Heart left ventricle (tissue), 16 donors: ENCODE results near the gene MYD88. TPM values are rescaled to one million over a fixed set of nuclear protein-coding genes. Genes with fewer than 3 reads are reported as not detected.

Experiments used
- ATAC-seq, 4 donors: fragments of 200-7000 bp; cut with Tn5 transposase; one replicate each; pipeline ENCODE4 v1.9.1; 2020 to 2022; ENCODE audit warnings: moderate library complexity in 4 of 4, mild to moderate bottlenecking in 3 of 4, moderate number of reproducible peaks in 1 of 4
- DNase-seq, 5 donors: peaks; one replicate each; pipeline ENCODE4 v3.0.0-alpha.2; 2020
- H3K27ac ChIP-seq, 12 donors: fragments of 200-600 bp; sonication (generic) in 4 of 12; one replicate each; pipeline versions ENCODE4 v1.5.0 to v1.8.0; 2016 to 2022; ENCODE audit warnings: mild to moderate bottlenecking in 2 of 12
- H3K27me3 ChIP-seq, 9 donors: fragments of 200-600 bp; sonication (generic) in 2 of 9; one replicate each; pipeline versions ENCODE4 v1.5.1 to v1.8.0; 2016 to 2022; ENCODE audit warnings: mild to moderate bottlenecking in 3 of 9
- H3K36me3 ChIP-seq, 9 donors: fragments of 200-600 bp; sonication (generic) in 2 of 9; one replicate each; pipeline versions ENCODE4 v1.5.0 to v1.8.0; 2018 to 2022; ENCODE audit warnings: mild to moderate bottlenecking in 2 of 9
- H3K4me1 ChIP-seq, 12 donors: fragments of 200-600 bp; sonication (generic) in 4 of 12; one replicate each; pipeline versions ENCODE4 v1.5.0 to v1.8.0; 2016 to 2022; ENCODE audit warnings: mild to moderate bottlenecking in 3 of 12
- H3K4me3 ChIP-seq, 12 donors: fragments of 200-600 bp; sonication (generic) in 4 of 12; one replicate each; pipeline versions ENCODE4 v1.5.0 to v1.8.0; 2017 to 2022; ENCODE audit warnings: mild to moderate bottlenecking in 9 of 12, moderate library complexity in 4 of 12
- H3K9me3 ChIP-seq, 12 donors: fragments of 200-600 bp; sonication (generic) in 4 of 12; one replicate each; pipeline versions ENCODE4 v1.5.0 to v1.8.0; 2016 to 2022; ENCODE audit warnings: mild to moderate bottlenecking in 1 of 12
- POLR2A ChIP-seq, 2 donors: fragments of 450-650 bp; IDR thresholded peaks; one replicate each; pipeline ENCODE4 v1.6.1; 2017; ENCODE audit warnings: antibody characterized with exemption in 2 of 2, mild to moderate bottlenecking in 2 of 2, moderate library complexity in 2 of 2
- WGBS, 4 donors: extraction: QIAGEN DNeasy Blood & Tissue Kit in 2 of 4; methylation state at CpG; one replicate each; pipeline versions ENCODE4 v1.1.5 to v1.1.7; 2013 to 2018; 5-methylcytosine and 5-hydroxymethylcytosine counted together
- intact Hi-C, 10 donors: fragments of 100-400 bp; cut with DNase I; formaldehyde crosslinking; loops; one replicate each; pipeline versions ENCODE4 v1.11.1 to v1.14.2; 2022
- polyA plus RNA-seq, 2 donors: library from polyadenylated mRNA; stranded (reverse); fragments of 200-250 nt; gene quantifications; one replicate each; pipeline ENCODE4 v1.2.3, GENCODE V29; 2013
- total RNA-seq, 9 donors: library from RNA; depleted of rRNA in 2 of 9; stranded (reverse); fragments of >200 nt in 2 of 9; fragmentation: NEBNext Ultra II Directional in 3 of 9; extraction: Animal tissue kit (Norgen Biotek cat#: 25700) in 3 of 9; gene quantifications; one replicate each; pipeline versions ENCODE4 v1.1.0 to v1.2.4, GENCODE V29; 2016 to 2023
- TF ChIP-seq, protein P1 (sequence below), 12 donors: fragments of 200-600 bp; sonication (generic) in 4 of 12; IDR thresholded peaks; one replicate each; pipeline versions ENCODE4 v1.5.0 to v1.8.0; 2018 to 2022; ENCODE audit warnings: antibody characterized with exemption in 12 of 12, mild to moderate bottlenecking in 5 of 12
- donor health status: ischemic (EF 13 %, LVEDD 7.1; RV severe dilation, severe dysfunction).
- donor health status: healthy with polysubstance abuse.
- donor health status: DM: no; HTN: yes; CAD: no.
- donor health status: DM: no; HTN: no; CAD: no.
- donor health status: ischemic (EF 25% LVEDD 6.9; RV normal size, moderate dysfunction).
- donor health status: ischemic (EF 25% LVEDD 5.7; RV mildly dilated, moderate dysfunction).
- donor health status: healthy.
- donor health status: DM: yes; HTN: yes; CAD: no.
- donor health status: ischemic (EF 35%, LVEDD 5.7; RV mildly dilated, moderate dysfunction).
- donor health status: nonischemic (EF 11% LVEDD 7.7; RV severe dilation, severe dysfunction).
- donor health status: DM: yes; HTN: yes; CAD: no.
- donor health status: PGD.
- donor health status: ischemic (EF 29% LVEDD 5.4; RV normal size, mild dysfunction).
- donor health status: nonischemic (EF 23%, LVEDD 6.1; RV moderate dilation, normal function).

The MYD88 gene
- total and polyA plus RNA-seq, 11 donors, result 3.7 to 47.2 (median 8.2) TPM

DNA sequence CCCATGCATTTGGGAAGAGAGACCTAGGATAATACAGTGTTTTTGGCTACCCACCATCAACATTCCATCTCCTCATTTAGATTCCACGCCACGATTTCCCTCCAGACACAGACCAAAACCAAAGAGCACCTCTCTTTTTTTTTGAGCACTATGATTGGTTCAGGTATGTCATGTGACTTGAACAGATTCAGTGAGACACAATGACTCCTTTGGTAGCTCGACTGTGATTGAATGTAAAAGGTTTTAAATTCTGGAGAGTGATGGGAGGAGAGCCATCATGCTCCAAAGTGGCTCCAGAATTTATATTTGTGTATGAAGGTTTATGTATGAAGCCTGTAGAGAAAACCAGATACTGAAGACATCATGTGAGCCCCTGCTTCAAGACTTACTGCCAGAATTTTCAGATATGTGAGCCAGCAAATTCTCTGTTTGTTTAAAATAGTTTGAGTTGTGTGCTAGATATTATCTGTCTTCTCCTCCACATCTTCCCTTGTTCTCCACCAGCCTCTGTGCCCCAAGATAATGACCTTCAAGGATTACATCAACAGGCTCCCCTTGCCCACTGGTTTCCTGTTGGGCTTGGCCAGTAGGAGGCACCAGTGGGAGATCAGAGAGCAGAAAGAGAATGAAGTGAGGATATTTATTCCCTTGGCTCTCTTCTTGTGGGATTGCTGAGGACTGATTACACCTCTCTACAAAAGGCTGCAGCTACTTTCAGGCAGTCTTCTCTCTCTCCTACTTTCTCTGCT is 12.5 kb downstream of the MYD88 start:
- H3K27ac ChIP-seq, result peak overlapping the region in 1 of 12 donors; percentile 73
- ATAC-seq, result no peak

DNA sequence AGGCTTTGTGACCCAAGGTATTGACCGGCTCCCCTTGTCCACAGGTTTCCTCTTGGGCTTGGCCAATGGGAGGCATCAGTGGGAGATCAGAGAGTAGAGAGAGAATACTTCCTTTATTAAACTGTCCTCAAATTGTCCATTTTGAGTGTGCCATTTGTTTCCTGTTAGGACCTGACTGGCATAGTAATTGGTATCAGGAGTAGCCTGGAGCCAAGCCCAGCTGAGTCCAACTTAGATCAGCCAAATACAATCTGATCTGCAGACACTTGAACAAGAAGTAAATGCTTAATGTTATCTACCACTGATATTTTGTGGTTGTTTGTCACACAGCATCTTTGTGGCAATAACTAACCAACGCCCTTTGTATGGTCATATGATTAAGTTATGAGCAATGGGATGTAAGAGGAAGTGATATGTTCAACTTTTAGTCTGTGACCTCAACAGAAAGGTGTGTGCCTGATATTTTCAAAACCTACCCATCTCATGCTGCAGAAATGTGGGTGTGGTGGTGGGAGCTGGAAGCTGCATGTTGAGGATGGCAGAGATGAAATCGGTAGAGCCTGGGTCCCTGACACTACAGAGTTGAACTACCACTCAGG is 13.3 kb downstream of the MYD88 start:
- ATAC-seq, result no peak
- intact Hi-C loops, result no loop called here
- WGBS, 4 donors, result 79 to 94% (median 92%) methylated on average over 3 of the region's 3 CpGs

More for the DNA sequence above, 12.5 kb downstream of the MYD88 start:
- Histone ChIP-seq H3K9me3 (peaks cover 0 to 18% (median 5%) of the 10 kb centered on the region in 12 donors), H3K36me3 (no peaks in the 10 kb centered on the region), H3K4me1 (peaks cover 0 to 68% (median 0%) of the 10 kb centered on the region in 12 donors), H3K27me3 (no peaks in the 10 kb centered on the region), H3K4me3 (no peak overlapping the region)
- no peak for TF ChIP-seq POLR2A (IDR thresholded peaks at IDR 0.05)
- TF ChIP-seq, protein P1, sequence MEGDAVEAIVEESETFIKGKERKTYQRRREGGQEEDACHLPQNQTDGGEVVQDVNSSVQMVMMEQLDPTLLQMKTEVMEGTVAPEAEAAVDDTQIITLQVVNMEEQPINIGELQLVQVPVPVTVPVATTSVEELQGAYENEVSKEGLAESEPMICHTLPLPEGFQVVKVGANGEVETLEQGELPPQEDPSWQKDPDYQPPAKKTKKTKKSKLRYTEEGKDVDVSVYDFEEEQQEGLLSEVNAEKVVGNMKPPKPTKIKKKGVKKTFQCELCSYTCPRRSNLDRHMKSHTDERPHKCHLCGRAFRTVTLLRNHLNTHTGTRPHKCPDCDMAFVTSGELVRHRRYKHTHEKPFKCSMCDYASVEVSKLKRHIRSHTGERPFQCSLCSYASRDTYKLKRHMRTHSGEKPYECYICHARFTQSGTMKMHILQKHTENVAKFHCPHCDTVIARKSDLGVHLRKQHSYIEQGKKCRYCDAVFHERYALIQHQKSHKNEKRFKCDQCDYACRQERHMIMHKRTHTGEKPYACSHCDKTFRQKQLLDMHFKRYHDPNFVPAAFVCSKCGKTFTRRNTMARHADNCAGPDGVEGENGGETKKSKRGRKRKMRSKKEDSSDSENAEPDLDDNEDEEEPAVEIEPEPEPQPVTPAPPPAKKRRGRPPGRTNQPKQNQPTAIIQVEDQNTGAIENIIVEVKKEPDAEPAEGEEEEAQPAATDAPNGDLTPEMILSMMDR (IDR thresholded peaks at IDR 0.05), result no peak
- DNase-seq, result no peak
- intact Hi-C loops, result no loop called here
- 72 to 83% (median 80%) methylated on average over 3 of the region's 3 CpGs for WGBS, 4 donors

DNA sequence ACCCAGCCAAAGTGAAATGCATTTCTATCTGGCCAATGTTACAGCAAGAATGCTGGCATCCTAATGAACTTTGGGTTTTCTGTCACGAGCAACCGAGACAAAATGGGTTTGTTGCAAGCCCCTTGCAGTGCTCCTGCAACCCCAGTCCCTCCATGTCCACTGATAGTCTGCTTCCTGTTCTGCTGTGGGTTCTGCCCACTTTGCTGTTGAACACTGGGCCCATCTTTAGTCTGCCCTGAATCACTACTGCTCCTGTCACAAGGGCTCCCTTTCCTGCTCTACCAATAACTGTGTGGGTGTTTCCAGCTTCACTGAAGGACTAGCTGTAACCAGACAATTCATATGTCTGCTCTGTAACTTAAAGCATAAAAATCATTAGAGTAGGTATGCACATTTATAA is 14.1 kb downstream of the MYD88 start:
- Histone ChIP-seq H3K27me3 (no peaks in the 10 kb centered on the region), H3K27ac (peak overlapping the region in 1 of 12 donors; percentile 3), H3K36me3 (no peaks in the 10 kb centered on the region), H3K4me1 (peaks cover 0 to 67% (median 0%) of the 10 kb centered on the region in 12 donors), H3K9me3 (peaks cover 0 to 2% (median 0%) of the 10 kb centered on the region in 12 donors), H3K4me3 (no peak overlapping the region)
- DNase-seq (no peak), ATAC-seq (no peak)
- TF ChIP-seq POLR2A (IDR thresholded peaks at IDR 0.05), result no peak
- TF ChIP-seq, protein P1 (IDR thresholded peaks at IDR 0.05), result no peak
- 89 to 100% (median 93%) methylated on average over 2 of the region's 2 CpGs for WGBS, 4 donors
- intact Hi-C loops, result no loop called here

More for the DNA sequence above, 13.3 kb downstream of the MYD88 start:
- no peak for DNase-seq
- Histone ChIP-seq H3K9me3 (peaks cover 0 to 10% (median 2%) of the 10 kb centered on the region in 12 donors), H3K36me3 (no peaks in the 10 kb centered on the region), H3K4me1 (peaks cover 0 to 68% (median 0%) of the 10 kb centered on the region in 12 donors), H3K27me3 (no peaks in the 10 kb centered on the region), H3K4me3 (no peak overlapping the region), H3K27ac (peak overlapping the region in 1 of 12 donors; percentile 73)
- no peak for TF ChIP-seq POLR2A (IDR thresholded peaks at IDR 0.05)

DNA sequence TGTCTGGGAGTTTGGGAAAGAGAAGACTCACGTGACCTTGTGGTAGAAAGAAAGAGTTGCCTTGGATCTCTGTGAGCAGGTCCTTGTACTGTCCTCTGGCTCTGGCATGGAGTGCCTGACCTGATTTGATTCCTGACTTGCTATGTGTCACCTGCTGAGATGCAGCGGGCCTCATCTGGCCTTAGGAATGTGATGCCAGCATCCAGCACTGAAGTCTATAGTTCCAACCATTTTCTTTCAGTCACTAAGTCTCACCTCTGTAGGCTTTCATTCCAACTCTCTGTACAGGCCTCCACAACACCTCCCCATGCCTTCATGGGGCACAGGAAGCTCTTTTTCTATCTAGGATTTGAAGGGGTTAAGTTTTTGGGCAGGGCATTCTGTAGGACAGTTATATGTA is 14.8 kb downstream of the MYD88 start:
- H3K4me1 ChIP-seq, result peaks cover 0 to 61% (median 0%) of the 10 kb centered on the region in 12 donors
- H3K4me3 ChIP-seq, result no peak overlapping the region
- no peaks in the 10 kb centered on the region for H3K36me3 ChIP-seq
- no peaks in the 10 kb centered on the region for H3K9me3 ChIP-seq
- no peak for TF ChIP-seq POLR2A (IDR thresholded peaks at IDR 0.05)
- TF ChIP-seq, protein P1 (IDR thresholded peaks at IDR 0.05), result no peak
- DNase-seq (no peak), ATAC-seq (no peak)
- 89 to 100% (median 95%) methylated on average over 2 of the region's 2 CpGs for WGBS, 4 donors
- no peaks in the 10 kb centered on the region for H3K27me3 ChIP-seq
- intact Hi-C loops, result no loop called here
- H3K27ac ChIP-seq, result peak overlapping the region in 1 of 12 donors; percentile 3
